BLaER1 treated with 17β-estradiol and CSF1 and Interleukin-3, amounts not matched to agents 10 nM and 100 nM (cell line): ENCODE data around the gene ATF2.

Experiments used
- H3K27ac ChIP-seq, 11 experiments: shearing (Covaris generic); formaldehyde crosslinking; 2 replicates each; pipeline ENCODE4 v1.8.1; 2022
- H3K27me3 ChIP-seq, 11 experiments: shearing (Covaris generic); formaldehyde crosslinking; 2 replicates each; pipeline ENCODE4 v1.8.1; 2022
- H3K36me3 ChIP-seq, 11 experiments: shearing (Covaris generic); formaldehyde crosslinking; 2 replicates each; pipeline ENCODE4 v1.8.1; 2022
- H3K4me1 ChIP-seq, 10 experiments: shearing (Covaris generic); formaldehyde crosslinking; 2 replicates each; pipeline ENCODE4 v1.8.1; 2022
- H3K4me2 ChIP-seq, 11 experiments: shearing (Covaris generic); formaldehyde crosslinking; 2 replicates each; pipeline ENCODE4 v1.8.1; 2022
- H3K4me3 ChIP-seq, 10 experiments: shearing (Covaris generic); formaldehyde crosslinking; 2 replicates each; pipeline ENCODE4 v1.8.1; 2022
- H3K9ac ChIP-seq, 11 experiments: shearing (Covaris generic); formaldehyde crosslinking; 2 replicates each; pipeline ENCODE4 v1.8.1; 2022
- H3K9me3 ChIP-seq, 11 experiments: shearing (Covaris generic); formaldehyde crosslinking; replicated peaks in 1 of 11; 2 replicates each; pipeline ENCODE4 v1.8.1; 2022
- H4K20me1 ChIP-seq, 11 experiments: shearing (Covaris generic); formaldehyde crosslinking; 2 replicates each; pipeline ENCODE4 v1.8.1; 2022
- Cebpa-rat ChIP-seq, 11 experiments: shearing (Covaris generic); IDR thresholded peaks; 2 replicates each; pipeline ENCODE4 v1.8.1; 2022

ATF2 gene

DNA sequence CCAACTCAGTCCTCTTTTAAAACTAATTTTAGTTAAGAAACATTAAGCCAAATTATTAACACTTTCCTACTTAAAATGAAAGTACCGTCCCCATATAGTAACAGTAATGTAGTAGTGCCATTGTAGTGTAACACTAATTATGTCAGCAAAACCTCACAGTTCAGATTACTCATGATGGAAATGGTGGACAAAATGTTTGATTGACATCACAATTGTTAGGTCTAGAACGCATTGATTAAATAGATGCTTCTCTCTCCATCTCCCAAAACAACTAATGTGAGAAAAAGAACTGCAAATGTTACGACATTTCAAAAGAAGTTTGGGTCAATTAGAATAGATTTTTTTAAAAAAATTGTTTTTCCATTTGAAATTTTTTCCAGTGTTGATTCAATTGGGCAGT, 1.2 kb upstream of the ATF2 start:
- H4K20me1 ChIP-seq = peaks cover 7 to 59% (median 32%) of the 10 kb centered on the region in 11 experiments; a peak in 19 of 22 replicates
- TF ChIP-seq Cebpa-rat (IDR thresholded peaks at IDR 0.05) = no peak
- peaks cover 12 to 40% (median 27%) of the 10 kb centered on the region in 10 experiments for H3K4me1 ChIP-seq
- H3K9me3 ChIP-seq = peaks cover 0 to 11% (median 2%) of the 10 kb centered on the region in 11 experiments; a peak in 6 of 22 replicates
- H3K9ac ChIP-seq = peak overlapping the region in 9 of 11 experiments; percentile 83 to 99 (median 92); a peak in 12 of 22 replicates
- H3K4me2 ChIP-seq = peak overlapping the region; percentile 69 to 87 (median 77); a peak in 20 of 22 replicates
- H3K27ac ChIP-seq = peak overlapping the region in 2 of 11 experiments; percentile 96 to 97; a peak in 3 of 22 replicates
- H3K4me3 ChIP-seq = peak overlapping the region; percentile 71 to 96 (median 88); a peak in 17 of 20 replicates
- H3K36me3 ChIP-seq = peaks cover 11 to 50% (median 36%) of the 10 kb centered on the region in 11 experiments; a peak in 21 of 22 replicates
- H3K27me3 ChIP-seq = no peaks in the 10 kb centered on the region

GRCh38 chr2:175168564-175168945, 552 bp upstream of the ATF2 start:
- H3K27ac ChIP-seq = peak overlapping the region; percentile 62 to 97 (median 80); a peak in 21 of 22 replicates
- peak overlapping the region; percentile 83 to 99 (median 94) for H3K9ac ChIP-seq
- peak overlapping the region; percentile 69 to 87 (median 77) for H3K4me2 ChIP-seq
- no peaks in the 10 kb centered on the region for H3K27me3 ChIP-seq
- peaks cover 0 to 13% (median 3%) of the 10 kb centered on the region in 11 experiments; a peak in 6 of 22 replicates for H3K9me3 ChIP-seq
- H3K4me3 ChIP-seq = peak overlapping the region; percentile 71 to 96 (median 88)
- H4K20me1 ChIP-seq = peaks cover 8 to 59% (median 37%) of the 10 kb centered on the region in 11 experiments; a peak in 18 of 22 replicates
- no peak for TF ChIP-seq Cebpa-rat (IDR thresholded peaks at IDR 0.05)
- H3K36me3 ChIP-seq = peaks cover 5 to 50% (median 32%) of the 10 kb centered on the region in 11 experiments; a peak in 20 of 22 replicates
- H3K4me1 ChIP-seq = peaks cover 12 to 40% (median 27%) of the 10 kb centered on the region in 10 experiments

DNA sequence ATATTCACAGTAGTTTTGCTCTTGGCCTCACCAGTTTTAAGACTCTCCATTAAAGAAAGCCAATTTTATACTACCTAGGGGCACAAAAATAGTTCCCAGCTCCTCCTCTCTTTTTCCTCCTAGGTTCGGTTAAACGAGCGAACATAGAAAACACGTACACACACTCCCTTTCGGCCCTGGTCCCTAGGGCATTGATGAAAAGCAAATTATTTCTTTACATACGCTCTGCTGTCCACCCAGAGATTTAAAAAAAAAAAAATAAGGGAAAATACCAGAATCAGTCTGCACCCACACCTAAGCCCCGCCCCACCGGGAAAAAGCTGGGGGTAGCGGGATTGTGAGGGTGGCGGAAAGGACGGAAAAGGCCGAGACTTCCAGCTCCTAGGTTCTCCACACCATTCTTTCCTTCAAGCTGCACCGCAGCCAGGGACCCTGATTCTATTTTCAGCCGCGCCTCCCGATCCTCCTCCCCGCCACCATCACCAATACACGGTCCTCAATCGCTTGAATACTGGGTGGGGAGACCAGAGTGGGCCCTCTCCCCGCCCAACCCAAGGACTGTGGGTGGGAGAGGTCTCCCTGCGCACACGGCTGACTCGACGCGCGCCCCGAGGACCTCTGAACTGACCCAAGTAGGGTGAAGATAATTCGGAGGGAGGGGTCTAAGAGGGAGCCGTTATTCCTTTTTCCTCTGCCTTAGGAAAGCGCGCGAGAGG, 769 bp downstream of the ATF2 start:
- H3K27me3 ChIP-seq = no peaks in the 10 kb centered on the region
- H3K27ac ChIP-seq = peak overlapping the region; percentile 90 to 97 (median 96)
- peaks cover 9 to 65% (median 40%) of the 10 kb centered on the region in 11 experiments; a peak in 19 of 22 replicates for H4K20me1 ChIP-seq
- no peak for TF ChIP-seq Cebpa-rat (IDR thresholded peaks at IDR 0.05)
- peaks cover 0 to 13% (median 3%) of the 10 kb centered on the region in 11 experiments; a peak in 6 of 22 replicates for H3K9me3 ChIP-seq
- peaks cover 12 to 40% (median 27%) of the 10 kb centered on the region in 10 experiments for H3K4me1 ChIP-seq
- peaks cover 0 to 45% (median 22%) of the 10 kb centered on the region in 11 experiments; a peak in 20 of 22 replicates for H3K36me3 ChIP-seq
- peak overlapping the region; percentile 64 to 93 (median 82) for H3K4me2 ChIP-seq
- peak overlapping the region; percentile 92 to 99 (median 97) for H3K9ac ChIP-seq
- H3K4me3 ChIP-seq = peak overlapping the region; percentile 82 to 96 (median 94)

DNA sequence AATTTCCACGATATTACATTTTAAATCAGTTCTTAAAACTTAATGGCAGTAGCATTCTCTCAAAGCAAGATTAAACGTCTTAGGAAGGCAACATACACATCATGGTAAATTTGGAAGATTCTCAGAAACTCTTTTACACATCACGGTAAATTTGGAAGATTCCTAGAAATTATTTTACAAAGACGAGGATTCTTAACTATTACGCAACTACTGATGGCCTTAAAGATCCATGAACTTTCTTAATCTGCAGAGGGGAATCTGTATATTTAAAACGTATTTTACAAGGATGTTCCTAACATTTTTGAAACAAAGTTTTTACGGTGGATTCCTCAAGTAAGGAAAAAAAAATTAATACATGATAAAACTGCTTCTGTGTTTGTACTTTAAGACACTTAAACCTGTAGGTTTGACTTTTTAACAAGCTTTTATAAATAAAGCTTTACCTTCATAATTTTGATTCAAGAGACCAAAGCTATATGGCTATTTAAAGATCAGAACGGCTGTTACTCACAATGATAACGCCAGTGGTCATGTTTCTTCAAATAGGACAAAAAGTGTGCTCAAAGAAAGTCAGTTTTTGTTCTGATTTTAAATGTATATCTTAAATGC, 1.7 kb downstream of the ATF2 start:
- Histone ChIP-seq H4K20me1 (peaks cover 18 to 65% (median 49%) of the 10 kb centered on the region in 11 experiments; a peak in 20 of 22 replicates), H3K27me3 (no peaks in the 10 kb centered on the region), H3K4me3 (peak overlapping the region; percentile 82 to 96 (median 94)), H3K9me3 (peaks cover 0 to 13% (median 3%) of the 10 kb centered on the region in 11 experiments; a peak in 6 of 22 replicates), H3K4me1 (peaks cover 12 to 44% (median 27%) of the 10 kb centered on the region in 10 experiments), H3K9ac (peak overlapping the region; percentile 92 to 99 (median 97)), H3K27ac (peak overlapping the region in 9 of 11 experiments; percentile 17 to 97 (median 96); a peak in 14 of 22 replicates), H3K4me2 (peak overlapping the region; percentile 64 to 93 (median 82)), H3K36me3 (peaks cover 0 to 45% (median 23%) of the 10 kb centered on the region in 11 experiments; a peak in 19 of 22 replicates)
- TF ChIP-seq Cebpa-rat (IDR thresholded peaks at IDR 0.05) = peak in 3 of 11 experiments; percentile 62 to 81 (median 79); a peak in 4 of 22 replicates

- peaks cover 3 to 28% (median 18%) of the 10 kb centered on the region in 10 experiments for H3K4me1 ChIP-seq
- peaks cover 0 to 13% (median 3%) of the 10 kb centered on the region in 11 experiments; a peak in 6 of 22 replicates for H3K9me3 ChIP-seq
- H3K4me2 ChIP-seq = no peak overlapping the region
- H4K20me1 ChIP-seq = peaks cover 33 to 82% (median 69%) of the 10 kb centered on the region in 11 experiments; a peak in 21 of 22 replicates
- no peak overlapping the region for H3K27ac ChIP-seq
- H3K36me3 ChIP-seq = peaks cover 11 to 61% (median 36%) of the 10 kb centered on the region in 11 experiments
- TF ChIP-seq Cebpa-rat (IDR thresholded peaks at IDR 0.05) = no peak
- H3K9ac ChIP-seq = no peak overlapping the region
- H3K27me3 ChIP-seq = no peaks in the 10 kb centered on the region
- no peak overlapping the region for H3K4me3 ChIP-seq
These were observed 3.8 kb downstream of the ATF2 start for GRCh38 chr2:175164235-175164634.

- Histone ChIP-seq H3K9ac (no peak overlapping the region), H3K27ac (no peak overlapping the region), H3K27me3 (no peaks in the 10 kb centered on the region), H4K20me1 (peaks cover 69 to 100% (median 85%) of the 10 kb centered on the region in 11 experiments; a peak in 21 of 22 replicates), H3K4me1 (peaks cover 0 to 14% (median 7%) of the 10 kb centered on the region in 10 experiments; a peak in 11 of 20 replicates), H3K9me3 (peaks cover 0 to 8% (median 0%) of the 10 kb centered on the region in 11 experiments; a peak in 5 of 22 replicates), H3K36me3 (peaks cover 41 to 92% (median 60%) of the 10 kb centered on the region in 11 experiments), H3K4me3 (no peak overlapping the region), H3K4me2 (no peak overlapping the region)
- TF ChIP-seq Cebpa-rat (IDR thresholded peaks at IDR 0.05) = no peak
These were observed 9.1 kb downstream of the ATF2 start for GRCh38 chr2:175158894-175159293.

- no peaks in the 10 kb centered on the region for H3K27me3 ChIP-seq
- TF ChIP-seq Cebpa-rat (IDR thresholded peaks at IDR 0.05) = no peak
- H4K20me1 ChIP-seq = peaks cover 83 to 100% (median 99%) of the 10 kb centered on the region in 11 experiments
- H3K9ac ChIP-seq = no peak overlapping the region
- peaks cover 0 to 10% (median 7%) of the 10 kb centered on the region in 10 experiments; a peak in 11 of 20 replicates for H3K4me1 ChIP-seq
- no peak overlapping the region for H3K4me3 ChIP-seq
- no peak overlapping the region for H3K27ac ChIP-seq
- peaks cover 41 to 92% (median 50%) of the 10 kb centered on the region in 11 experiments for H3K36me3 ChIP-seq
- H3K9me3 ChIP-seq = peaks cover 0 to 8% (median 0%) of the 10 kb centered on the region in 11 experiments; a peak in 4 of 22 replicates
- H3K4me2 ChIP-seq = no peak overlapping the region
These were observed 11.5 kb downstream of the ATF2 start for GRCh38 chr2:175156534-175156933.

DNA sequence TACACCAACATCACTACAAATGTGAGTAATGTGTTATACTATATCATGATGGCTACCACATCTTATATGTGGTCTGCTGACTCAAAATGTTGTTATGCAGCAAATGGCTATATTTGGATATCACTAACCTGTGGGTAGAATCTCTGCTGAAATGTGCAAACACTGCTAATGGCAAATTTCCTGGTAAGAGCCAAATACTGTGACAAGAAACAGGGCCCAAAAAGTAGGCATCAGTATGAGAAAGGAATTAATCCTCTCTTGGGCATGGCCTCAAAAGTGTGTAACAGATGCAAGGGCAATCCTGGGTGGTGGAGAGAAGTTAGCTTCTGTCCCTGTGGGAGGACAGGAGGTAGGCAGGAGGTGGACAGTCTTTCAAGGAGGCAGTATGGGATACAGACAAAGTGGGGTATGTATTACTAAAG, 13.3 kb downstream of the ATF2 start:
- no peak overlapping the region for H3K9ac ChIP-seq

More for the DNA sequence above, 13.3 kb downstream of the ATF2 start:
- Histone ChIP-seq H3K9me3 (peaks cover 0 to 8% (median 0%) of the 10 kb centered on the region in 11 experiments; a peak in 4 of 22 replicates), H3K4me2 (peak overlapping the region in 6 of 11 experiments; percentile 0 to 43 (median 9); a peak in 6 of 22 replicates), H3K27me3 (no peaks in the 10 kb centered on the region), H3K4me1 (peaks cover 0 to 10% (median 7%) of the 10 kb centered on the region in 10 experiments; a peak in 10 of 20 replicates), H3K36me3 (peaks cover 46 to 93% (median 58%) of the 10 kb centered on the region in 11 experiments), H3K27ac (peak overlapping the region in 2 of 11 experiments; percentile 4; a peak in 2 of 22 replicates), H3K4me3 (no peak overlapping the region), H4K20me1 (peaks cover 77 to 100% (median 91%) of the 10 kb centered on the region in 11 experiments)
- TF ChIP-seq Cebpa-rat (IDR thresholded peaks at IDR 0.05) = no peak
